NT2/D1 (cell line): Measurements from ENCODE around the gene ING4.

Experiments
- YY1 ChIP-seq: IDR thresholded peaks from 2 replicates; pipeline ENCODE4 v1.6.1; 2011; ENCODE audit not compliant: insufficient read length, insufficient read depth
- ZNF274 ChIP-seq: IDR thresholded peaks from 2 replicates; pipeline ENCODE4 v1.6.1; 2011; ENCODE audit warnings: mild to moderate bottlenecking, low read depth, low read length

DNA sequence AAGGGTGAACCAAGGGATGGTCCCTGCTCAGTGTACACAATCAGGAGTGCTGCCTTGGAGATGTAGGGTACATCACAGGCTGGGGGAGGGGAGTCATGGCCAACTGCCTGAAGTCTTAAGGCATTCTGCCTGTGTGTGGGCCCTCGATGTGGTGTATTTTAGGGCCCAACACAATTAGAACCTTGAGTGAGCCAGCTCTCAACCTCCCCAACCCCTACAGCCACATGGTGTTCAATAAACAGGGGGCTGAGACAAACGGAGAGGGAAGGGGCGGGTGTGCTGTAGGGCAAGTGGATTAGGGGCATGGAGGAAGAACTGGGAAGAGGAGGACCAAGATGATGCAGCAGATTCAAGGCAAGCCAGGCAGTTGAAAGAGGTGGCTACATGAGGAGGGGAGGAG, 47.1 kb downstream of the ING4 start:
- TF ChIP-seq YY1 (no peak), ZNF274 (no peak)
